Rectal smooth muscle tissue (tissue), 1 donor: Measurements from ENCODE around the gene TEKT2.

Experiments
- H3K27ac ChIP-seq: one replicate; pipeline ENCODE4 v1.7.0; 2013; ENCODE audit warnings: low read depth, low read length, inconsistent platforms
- H3K27me3 ChIP-seq: one replicate; pipeline ENCODE4 v1.7.0; 2013; ENCODE audit warnings: low read length; ENCODE audit not compliant: control insufficient read depth, insufficient read depth
- H3K36me3 ChIP-seq: one replicate; pipeline ENCODE4 v1.7.0; 2013; ENCODE audit warnings: low read length; ENCODE audit not compliant: control insufficient read depth, insufficient read depth
- H3K4me1 ChIP-seq: one replicate; pipeline ENCODE4 v1.7.0; 2013; ENCODE audit warnings: low read length; ENCODE audit not compliant: control insufficient read depth, insufficient read depth
- H3K4me3 ChIP-seq: one replicate; pipeline ENCODE4 v1.7.0; 2013; ENCODE audit warnings: low read length
- H3K9ac ChIP-seq: one replicate; pipeline ENCODE4 v1.7.0; 2013; ENCODE audit warnings: low read length

Gene TEKT2

DNA sequence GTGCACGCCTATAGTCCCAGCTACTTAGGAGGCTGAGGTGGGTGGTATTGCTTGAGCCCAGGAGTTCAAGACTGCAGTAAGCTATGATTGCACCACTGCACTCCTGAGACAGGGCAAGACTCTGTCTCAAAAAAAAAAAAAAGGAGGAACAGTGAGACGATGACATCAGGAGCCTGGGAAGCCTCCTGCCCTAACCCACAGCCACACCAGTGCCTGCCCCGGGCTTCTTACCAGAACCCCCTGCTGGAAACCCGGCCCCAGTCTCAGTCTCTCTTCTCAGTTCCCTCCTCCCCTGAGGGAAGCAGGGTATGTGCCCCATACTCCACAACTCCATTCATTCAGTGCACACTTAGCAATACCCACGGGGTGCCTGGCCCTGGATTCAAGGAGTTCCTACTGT is 32.0 kb downstream of the TEKT2 start:
- peaks cover 12% of the 10 kb centered on the region for H3K4me1 ChIP-seq
- peak overlapping the region; percentile 14 for H3K27ac ChIP-seq
- no peak overlapping the region for H3K4me3 ChIP-seq
- no peak overlapping the region for H3K9ac ChIP-seq
- H3K27me3 ChIP-seq: no peaks in the 10 kb centered on the region
- no peaks in the 10 kb centered on the region for H3K36me3 ChIP-seq

DNA sequence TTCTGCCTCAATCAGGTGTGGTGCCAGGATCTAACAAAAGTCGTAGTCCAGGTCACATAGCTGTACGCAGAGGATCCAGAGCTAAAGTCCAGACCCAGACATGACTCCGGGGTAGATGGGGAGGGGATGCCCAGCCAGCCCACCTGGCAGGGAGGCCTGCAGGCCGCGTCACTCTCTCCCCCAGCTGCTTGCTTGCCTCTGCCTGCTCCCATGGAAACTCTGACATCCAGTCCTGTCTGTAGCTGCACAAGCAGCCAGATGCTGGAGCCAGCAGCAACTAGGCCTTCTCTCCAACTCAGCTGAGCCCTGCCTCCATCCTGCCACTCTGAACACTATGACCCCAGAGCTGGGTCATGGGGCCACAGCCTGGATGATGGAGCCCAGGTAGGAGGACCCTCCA is 33.0 kb downstream of the TEKT2 start:
- H3K9ac ChIP-seq: no peak overlapping the region
- no peak overlapping the region for H3K27ac ChIP-seq
- no peaks in the 10 kb centered on the region for H3K27me3 ChIP-seq
- H3K4me3 ChIP-seq: no peak overlapping the region
- H3K36me3 ChIP-seq: no peaks in the 10 kb centered on the region
- H3K4me1 ChIP-seq: peaks cover 12% of the 10 kb centered on the region

- H3K27ac ChIP-seq: no peak overlapping the region
- no peaks in the 10 kb centered on the region for H3K36me3 ChIP-seq
- no peak overlapping the region for H3K9ac ChIP-seq
- no peak overlapping the region for H3K4me3 ChIP-seq
- peaks cover 12% of the 10 kb centered on the region for H3K4me1 ChIP-seq
- no peaks in the 10 kb centered on the region for H3K27me3 ChIP-seq
These were observed 34.7 kb downstream of the TEKT2 start for GRCh38 chr1:36118447-36119204.

DNA sequence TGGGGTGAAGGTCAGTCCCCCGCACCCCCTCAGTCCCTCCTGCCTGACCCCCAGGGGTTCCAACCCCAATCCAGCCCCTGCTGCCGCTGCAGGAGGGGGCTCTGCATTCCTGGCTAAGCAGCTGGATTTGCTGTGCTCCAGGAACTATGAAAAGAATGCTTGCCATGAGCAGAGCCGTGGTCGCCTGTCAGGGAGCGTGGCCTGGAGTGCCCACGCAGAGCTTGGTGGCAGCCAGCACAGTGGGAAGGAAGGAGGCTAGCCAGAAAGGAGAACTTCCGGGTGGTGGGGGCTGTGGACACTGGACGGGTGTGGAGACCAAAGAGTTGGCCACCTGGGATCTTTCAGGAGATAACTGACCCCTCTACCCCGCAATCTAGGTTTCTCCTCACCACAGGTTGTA is 35.6 kb downstream of the TEKT2 start:
- Histone ChIP-seq H3K36me3 (no peaks in the 10 kb centered on the region), H3K27ac (no peak overlapping the region), H3K4me3 (no peak overlapping the region), H3K4me1 (peaks cover 12% of the 10 kb centered on the region), H3K27me3 (no peaks in the 10 kb centered on the region), H3K9ac (no peak overlapping the region)

GRCh38 chr1:36122062-36123030 is 38.5 kb downstream of the TEKT2 start:
- no peak overlapping the region for H3K27ac ChIP-seq

GRCh38 chr1:36123356-36123755 is 39.5 kb downstream of the TEKT2 start:
- no peak overlapping the region for H3K9ac ChIP-seq
- H3K27me3 ChIP-seq: peaks cover 4% of the 10 kb centered on the region
- H3K4me1 ChIP-seq: no peaks in the 10 kb centered on the region
- H3K4me3 ChIP-seq: no peak overlapping the region
- no peaks in the 10 kb centered on the region for H3K36me3 ChIP-seq
- H3K27ac ChIP-seq: no peak overlapping the region

More at GRCh38 chr1:36122062-36123030, 38.5 kb downstream of the TEKT2 start:
- no peaks in the 10 kb centered on the region for H3K4me1 ChIP-seq
- H3K27me3 ChIP-seq: peaks cover 4% of the 10 kb centered on the region
- no peak overlapping the region for H3K4me3 ChIP-seq
- no peak overlapping the region for H3K9ac ChIP-seq
- H3K36me3 ChIP-seq: no peaks in the 10 kb centered on the region

- Histone ChIP-seq H3K36me3 (no peaks in the 10 kb centered on the region), H3K27ac (peak overlapping the region; percentile 32), H3K4me3 (peak overlapping the region; percentile 24), H3K4me1 (no peaks in the 10 kb centered on the region), H3K9ac (no peak overlapping the region), H3K27me3 (peaks cover 4% of the 10 kb centered on the region)
These were observed 40.7 kb downstream of the TEKT2 start for GRCh38 chr1:36124404-36125128.

DNA sequence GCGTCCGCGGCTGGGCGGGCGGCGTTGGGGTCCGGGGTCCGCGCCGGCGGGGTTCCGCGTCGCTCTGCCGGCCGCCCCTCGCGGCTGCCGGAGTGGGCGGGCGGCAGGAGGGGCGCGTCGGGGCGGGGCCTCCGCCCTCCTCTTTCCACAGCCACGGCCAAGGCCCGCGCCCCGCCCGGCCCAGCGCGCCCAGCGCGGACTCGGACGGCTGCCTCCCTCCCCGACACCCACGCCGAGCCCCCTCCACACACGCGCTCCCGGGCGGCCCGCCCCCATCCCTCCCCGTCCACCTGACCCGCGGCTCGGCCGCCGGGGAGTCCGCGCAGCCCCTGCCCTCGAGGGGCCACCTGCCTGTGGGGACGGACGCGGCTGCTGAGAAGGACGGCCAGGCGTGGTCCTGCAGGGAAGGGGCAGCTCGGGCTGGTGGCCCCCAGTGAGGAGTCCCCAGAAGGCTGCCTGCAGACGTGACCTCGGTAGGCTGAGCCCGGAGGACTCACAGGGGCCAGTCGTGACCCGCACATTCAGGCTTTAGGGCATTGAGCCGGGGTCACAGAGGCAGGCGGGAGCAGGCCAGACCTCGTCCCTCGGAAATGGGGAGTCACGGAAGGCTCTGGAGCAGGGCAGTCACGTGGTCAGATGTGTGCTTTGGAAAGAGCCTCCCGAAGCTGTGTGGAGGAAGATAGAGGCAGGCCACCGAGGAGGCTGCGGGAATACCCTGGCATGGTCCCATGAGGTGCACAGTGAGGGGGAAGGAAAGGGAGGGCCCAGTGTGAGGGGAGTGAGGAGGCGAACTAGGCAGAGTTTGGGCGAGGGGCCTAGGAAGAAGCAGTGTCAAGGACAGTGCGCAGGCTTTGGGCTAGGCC is 41.5 kb downstream of the TEKT2 start, which contains the start of gene COL8A2:
COL8A2 (minus strand) TSS at position 94 of the 863 bp plus-strand sequence. CDS start 24,980 bp downstream, outside the sequence.
- H3K4me3 ChIP-seq: peak within 1 kb of the TSS; percentile 38
- no peaks in the 10 kb centered on the region for H3K36me3 ChIP-seq
- peak within 1 kb of the TSS; percentile 32 for H3K27ac ChIP-seq
- no peak within 1 kb of the TSS for H3K9ac ChIP-seq
- H3K4me1 ChIP-seq: no peaks in the 10 kb centered on the region
- H3K27me3 ChIP-seq: peaks cover 4% of the 10 kb centered on the region

GRCh38 chr1:36126005-36126716 is 42.3 kb downstream of the TEKT2 start:
- H3K36me3 ChIP-seq: no peaks in the 10 kb centered on the region
- H3K4me3 ChIP-seq: no peak overlapping the region
- H3K27me3 ChIP-seq: peaks cover 4% of the 10 kb centered on the region
- H3K4me1 ChIP-seq: no peaks in the 10 kb centered on the region
- no peak overlapping the region for H3K27ac ChIP-seq
- H3K9ac ChIP-seq: no peak overlapping the region

- H3K4me1 ChIP-seq: no peaks in the 10 kb centered on the region
- H3K4me3 ChIP-seq: no peak overlapping the region
- peaks cover 4% of the 10 kb centered on the region for H3K27me3 ChIP-seq
- H3K9ac ChIP-seq: no peak overlapping the region
- H3K36me3 ChIP-seq: no peaks in the 10 kb centered on the region
- no peak overlapping the region for H3K27ac ChIP-seq
These were observed 43.1 kb downstream of the TEKT2 start for GRCh38 chr1:36126797-36127500.
